Stomach (tissue), 9 donors: Measurements from ENCODE around the gene KRTAP12-2. TPM values are rescaled to one million over a fixed set of nuclear protein-coding genes. Genes with fewer than 3 reads are reported as not detected.

Experiments
- DNase-seq, 2 donors: peaks; one replicate each; pipeline versions ENCODE4 v3.0.0 to v3.0.0-alpha.2; 2013 to 2019
- H3K27ac ChIP-seq, 5 donors: fragments of 200-600 bp in 4 of 5; sonication (generic) in 4 of 5; one replicate each; pipeline ENCODE4 v1.5.1; 2013 to 2019; ENCODE audit warnings: mild to moderate bottlenecking in 1 of 5, moderate library complexity in 1 of 5
- H3K27me3 ChIP-seq, 3 donors: fragments of 200-600 bp; sonication (generic); one replicate each; pipeline ENCODE4 v1.5.1; 2017 to 2019; ENCODE audit warnings: mixed run types in 1 of 3
- H3K36me3 ChIP-seq, 4 donors: fragments of 200-600 bp; sonication (generic); 1 replicate in 3 of 4; 2 replicates in 1 of 4; pipeline ENCODE4 v1.5.1; 2016 to 2019
- H3K4me1 ChIP-seq, 4 donors: fragments of 200-600 bp; sonication (generic); one replicate each; pipeline ENCODE4 v1.5.1; 2016 to 2019
- H3K4me3 ChIP-seq, 4 donors: fragments of 200-600 bp; sonication (generic) in 3 of 4; one replicate each; pipeline ENCODE4 v1.5.1; 2016 to 2019; ENCODE audit warnings: mild to moderate bottlenecking in 1 of 4
- H3K9me3 ChIP-seq, 4 donors: fragments of 200-600 bp; sonication (generic); one replicate each; pipeline ENCODE4 v1.5.1; 2016 to 2019
- CTCF ChIP-seq, 7 experiments: fragments of 450-650 bp in 4 of 7; fragments of 200-600 bp in 3 of 7; sonication (generic) in 3 of 7; IDR thresholded peaks; one replicate each; pipeline ENCODE4 v1.5.1; 2016 to 2019; ENCODE audit warnings: antibody characterized with exemption in 7 of 7, control low read depth in 2 of 7, mild to moderate bottlenecking in 1 of 7
- EP300 ChIP-seq: sonication (generic); formaldehyde crosslinking; IDR thresholded peaks from one replicate; pipeline ENCODE4 v1.6.1; 2017; ENCODE audit warnings: antibody characterized with exemption
- POLR2A ChIP-seq, 4 donors: fragments of 450-650 bp; IDR thresholded peaks; one replicate each; pipeline ENCODE4 v1.6.1; 2016; ENCODE audit warnings: antibody characterized with exemption in 4 of 4, control low read depth in 2 of 4, mild to moderate bottlenecking in 1 of 4, moderate library complexity in 1 of 4
- POLR2AphosphoS5 ChIP-seq, 3 donors: sonication (generic); formaldehyde crosslinking; IDR thresholded peaks; one replicate each; pipeline ENCODE4 v1.6.1; 2016; ENCODE audit warnings: antibody characterized with exemption in 3 of 3
- WGBS, 5 donors: extraction: QIAGEN DNeasy Blood & Tissue Kit in 3 of 5; methylation state at CpG; one replicate each; pipeline versions ENCODE4 v1.1.5 to v1.1.7; 2013 to 2018; 5-methylcytosine and 5-hydroxymethylcytosine counted together
- intact Hi-C: fragments of 100-400 bp; cut with DNase I; formaldehyde crosslinking; loops from one replicate; pipeline ENCODE4 v1.15.1; 2023; ENCODE audit warnings: low total_unique reads
- polyA plus RNA-seq, 3 donors: library from polyadenylated mRNA; stranded (reverse); fragments of 200-250 nt; gene quantifications; one replicate each; pipeline ENCODE4 v1.2.3, GENCODE V29; 2013
- total RNA-seq, 5 donors: library from RNA; depleted of rRNA; stranded (reverse); fragments of >200 nt; gene quantifications; one replicate each; pipeline versions ENCODE4 v1.1.0 to v1.2.3, GENCODE V29; 2014 to 2016
- donor health status: healthy with polysubstance abuse.
- donor health status: Bipolar disorder and iron deficiency.
- donor health status: healthy.

Gene KRTAP12-2
- total and polyA plus RNA-seq, 8 donors, result not detected

- H3K9me3 ChIP-seq, result no peaks in the 10 kb centered on the region
- DNase-seq, result no peak
- no peak overlapping the region for H3K27ac ChIP-seq
- intact Hi-C loops, result no loop called here
- TF ChIP-seq POLR2AphosphoS5 (IDR thresholded peaks at IDR 0.05), result no peak
- no peak for TF ChIP-seq EP300
- no peak for TF ChIP-seq POLR2A (IDR thresholded peaks at IDR 0.05)
- TF ChIP-seq CTCF (IDR thresholded peaks at IDR 0.05), result no peak
- H3K27me3 ChIP-seq, result peaks cover 0 to 12% (median 7%) of the 10 kb centered on the region in 3 donors
- WGBS, 5 donors, result 69 to 86% (median 77%) methylated on average over 8 to 11 of the region's 11 CpGs
- no peak overlapping the region for H3K4me3 ChIP-seq
- H3K36me3 ChIP-seq, result no peaks in the 10 kb centered on the region
- H3K4me1 ChIP-seq, result no peaks in the 10 kb centered on the region
These were observed 14.4 kb upstream of the KRTAP12-2 start for GRCh38 chr21:44681152-44681551.

GRCh38 chr21:44677881-44678280 is 11.2 kb upstream of the KRTAP12-2 start:
- H3K36me3 ChIP-seq, result no peaks in the 10 kb centered on the region
- no peak overlapping the region for H3K27ac ChIP-seq
- intact Hi-C loops, result no loop called here
- H3K27me3 ChIP-seq, result peaks cover 0 to 5% (median 2%) of the 10 kb centered on the region in 3 donors
- no peaks in the 10 kb centered on the region for H3K4me1 ChIP-seq
- TF ChIP-seq EP300, result no peak
- TF ChIP-seq POLR2A (IDR thresholded peaks at IDR 0.05), result no peak
- no peak for TF ChIP-seq POLR2AphosphoS5 (IDR thresholded peaks at IDR 0.05)
- no peak for TF ChIP-seq CTCF (IDR thresholded peaks at IDR 0.05)
- no peak for DNase-seq
- H3K4me3 ChIP-seq, result no peak overlapping the region
- peaks cover 0 to 10% (median 5%) of the 10 kb centered on the region in 4 donors for H3K9me3 ChIP-seq
- WGBS, 5 donors, result 89 to 95% (median 92%) methylated on average over 13 of the region's 13 CpGs

GRCh38 chr21:44671911-44672310 is 5.2 kb upstream of the KRTAP12-2 start:
- WGBS, 5 donors, result 93 to 100% (median 95%) methylated on average over 1 of the region's 1 CpG
- Histone ChIP-seq H3K27me3 (peaks cover 0 to 15% (median 9%) of the 10 kb centered on the region in 3 donors), H3K36me3 (no peaks in the 10 kb centered on the region), H3K4me3 (no peak overlapping the region), H3K9me3 (peaks cover 5 to 45% (median 33%) of the 10 kb centered on the region in 4 donors), H3K4me1 (no peaks in the 10 kb centered on the region), H3K27ac (no peak overlapping the region)
- DNase-seq, result no peak
- no peak for TF ChIP-seq CTCF (IDR thresholded peaks at IDR 0.05)
- TF ChIP-seq EP300, result no peak
- no peak for TF ChIP-seq POLR2A (IDR thresholded peaks at IDR 0.05)
- intact Hi-C loops, result no loop called here

- peaks cover 0 to 22% (median 12%) of the 10 kb centered on the region in 3 donors for H3K27me3 ChIP-seq
- H3K4me1 ChIP-seq, result no peaks in the 10 kb centered on the region
- DNase-seq, result no peak
- H3K36me3 ChIP-seq, result no peaks in the 10 kb centered on the region
- no peak overlapping the region for H3K27ac ChIP-seq
- 57 to 93% (median 77%) methylated on average over 2 to 3 of the region's 3 CpGs for WGBS, 5 donors
- H3K9me3 ChIP-seq, result peaks cover 5 to 45% (median 33%) of the 10 kb centered on the region in 4 donors
- intact Hi-C loops, result no loop called here
- TF ChIP-seq CTCF (IDR thresholded peaks at IDR 0.05) (no peak), POLR2AphosphoS5 (IDR thresholded peaks at IDR 0.05) (no peak), EP300 (no peak), POLR2A (IDR thresholded peaks at IDR 0.05) (no peak)
- no peak overlapping the region for H3K4me3 ChIP-seq
These were observed 4.1 kb upstream of the KRTAP12-2 start for GRCh38 chr21:44670642-44671432.
